Keratinocyte (primary cell): ENCODE data around the gene PIH1D1.

Source experiments
- EZH2 ChIP-seq: IDR thresholded peaks from one replicate; pipeline ENCODE4 v1.6.1; 2012; ENCODE audit warnings: inconsistent platforms, mild to moderate bottlenecking, low read length, moderate library complexity
- TF ChIP-seq, protein P1 (sequence below), 3 experiments: IDR thresholded peaks in 1 of 3; conservative IDR thresholded peaks in 1 of 3; optimal IDR thresholded peaks in 1 of 3; 2 replicates in 2 of 3; 3 replicates in 1 of 3; pipeline versions ENCODE3 to v1.5.1; 2011; ENCODE audit warnings: low read length in 3 of 3, mild to moderate bottlenecking in 3 of 3, moderate library complexity in 2 of 3, control low read depth in 1 of 3, inconsistent platforms in 1 of 3; ENCODE audit not compliant: insufficient read depth in 2 of 3; ENCODE audit errors: extremely low read depth in 1 of 3

- no peak for TF ChIP-seq EZH2
- TF ChIP-seq, protein P1, sequence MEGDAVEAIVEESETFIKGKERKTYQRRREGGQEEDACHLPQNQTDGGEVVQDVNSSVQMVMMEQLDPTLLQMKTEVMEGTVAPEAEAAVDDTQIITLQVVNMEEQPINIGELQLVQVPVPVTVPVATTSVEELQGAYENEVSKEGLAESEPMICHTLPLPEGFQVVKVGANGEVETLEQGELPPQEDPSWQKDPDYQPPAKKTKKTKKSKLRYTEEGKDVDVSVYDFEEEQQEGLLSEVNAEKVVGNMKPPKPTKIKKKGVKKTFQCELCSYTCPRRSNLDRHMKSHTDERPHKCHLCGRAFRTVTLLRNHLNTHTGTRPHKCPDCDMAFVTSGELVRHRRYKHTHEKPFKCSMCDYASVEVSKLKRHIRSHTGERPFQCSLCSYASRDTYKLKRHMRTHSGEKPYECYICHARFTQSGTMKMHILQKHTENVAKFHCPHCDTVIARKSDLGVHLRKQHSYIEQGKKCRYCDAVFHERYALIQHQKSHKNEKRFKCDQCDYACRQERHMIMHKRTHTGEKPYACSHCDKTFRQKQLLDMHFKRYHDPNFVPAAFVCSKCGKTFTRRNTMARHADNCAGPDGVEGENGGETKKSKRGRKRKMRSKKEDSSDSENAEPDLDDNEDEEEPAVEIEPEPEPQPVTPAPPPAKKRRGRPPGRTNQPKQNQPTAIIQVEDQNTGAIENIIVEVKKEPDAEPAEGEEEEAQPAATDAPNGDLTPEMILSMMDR (optimal IDR thresholded peaks at IDR 0.05 in 1 of 3, IDR thresholded peaks at IDR 0.05 in 1 of 3, conservative IDR thresholded peaks at IDR 0.05 in 1 of 3; ENCODE audit: extremely low read depth in 1 of 3, insufficient read depth in 2 of 3, low read length in 3 of 3), result no peak
Observed at GRCh38 chr19:49496574-49497008, 45.0 kb upstream of the PIH1D1 start.
